Body of pancreas (tissue), 4 donors: ENCODE measurements around the gene LIN37.

Experiments
- CTCF ChIP-seq, 7 experiments: fragments of 450-650 bp in 4 of 7; fragments of 200-600 bp in 3 of 7; sonication (generic) in 3 of 7; IDR thresholded peaks; one replicate each; pipeline ENCODE4 v1.5.1; 2016 to 2019; ENCODE audit warnings: antibody characterized with exemption in 7 of 7
- POLR2A ChIP-seq, 3 donors: fragments of 450-650 bp; IDR thresholded peaks; one replicate each; pipeline ENCODE4 v1.6.1; 2016; ENCODE audit warnings: antibody characterized with exemption in 3 of 3, mild to moderate bottlenecking in 2 of 3

DNA sequence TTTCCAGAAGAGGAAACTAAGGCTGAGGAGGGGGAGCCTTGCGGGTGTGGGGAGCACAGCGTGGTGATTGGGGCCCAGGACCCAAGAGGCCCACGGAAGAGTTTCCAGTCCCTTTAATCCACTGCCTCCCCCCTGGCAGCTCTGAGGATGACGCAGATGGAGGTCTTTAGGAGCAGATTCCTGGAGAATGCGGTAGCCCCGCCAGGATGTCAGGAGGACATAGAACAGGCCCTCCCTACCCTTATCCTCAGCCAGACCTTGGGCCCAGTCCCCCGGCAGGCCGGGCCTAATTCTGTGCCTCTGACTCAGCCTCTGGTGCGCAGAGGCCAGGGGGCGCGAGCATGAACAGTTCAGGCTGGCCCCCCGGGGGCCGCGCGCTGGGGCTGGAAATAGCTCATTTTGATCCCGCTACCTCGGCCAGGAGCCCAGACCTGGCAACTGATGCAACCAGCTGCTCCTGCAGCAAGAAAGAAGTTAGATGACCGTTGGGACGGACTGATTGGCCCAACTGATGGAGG lies 8.9 kb downstream of the LIN37 start:
- no peak for TF ChIP-seq CTCF (IDR thresholded peaks at IDR 0.05)
- no peak for TF ChIP-seq POLR2A (IDR thresholded peaks at IDR 0.05)
